Stimulated activated CD8-positive, alpha-beta memory T cell treated with anti-CD3 and anti-CD28 coated beads, Interleukin-7, amount 100 ng/mL, for 24 hours (primary cell): ENCODE data around the gene PRADC1.
"Not testable (repeated sequence)": the region's sequence is repeated elsewhere in the genome, so short reads cannot be mapped to it uniquely, and the experiment has no call there.

Experiments used
- DNase-seq: peaks from one replicate; pipeline ENCODE4 v3.0.0-alpha.2; 2020; ENCODE audit warnings: low read depth

PRADC1 gene

DNA sequence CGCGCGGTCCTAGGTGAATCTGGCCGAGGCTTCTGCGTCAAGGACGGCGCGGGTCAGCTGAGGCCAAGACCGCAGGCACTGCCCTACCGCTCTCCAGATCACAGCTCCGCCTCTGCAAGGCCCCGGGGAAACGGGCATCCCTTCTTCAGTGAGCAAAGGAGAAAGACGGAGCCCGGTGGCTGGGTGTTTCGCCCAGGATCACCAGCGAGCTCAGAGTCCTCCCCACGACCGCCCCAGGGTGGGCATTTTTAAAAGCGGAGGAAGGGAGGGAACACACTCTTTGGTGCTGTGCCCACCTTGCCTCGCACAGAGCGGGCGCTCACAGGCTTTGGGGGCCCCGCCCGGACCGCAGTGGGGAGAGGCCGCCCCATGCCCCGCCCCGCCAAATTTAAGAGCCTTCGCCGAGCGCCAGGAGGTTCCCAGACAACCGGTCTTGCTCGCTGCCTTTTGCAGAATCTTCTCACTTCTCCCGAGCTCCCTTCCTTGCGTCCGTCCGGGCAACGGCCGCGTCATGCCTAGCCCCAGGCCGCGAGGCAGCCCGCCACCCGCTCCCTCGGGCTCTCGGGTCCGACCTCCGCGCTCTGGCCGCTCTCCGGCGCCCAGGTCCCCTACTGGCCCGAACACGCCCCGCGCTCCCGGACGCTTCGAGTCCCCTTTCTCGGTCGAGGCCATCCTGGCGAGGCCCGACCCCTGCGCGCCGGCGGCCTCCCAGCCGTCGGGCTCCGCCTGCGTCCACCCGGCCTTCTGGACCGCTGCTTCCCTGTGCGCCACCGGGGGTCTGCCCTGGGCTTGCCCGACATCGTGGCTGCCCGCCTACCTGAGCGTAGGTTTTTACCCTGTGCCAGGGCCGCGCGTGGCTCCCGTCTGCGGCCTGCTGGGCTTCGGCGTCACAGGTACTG lies 30.6 kb downstream of the PRADC1 start, which contains the start of gene NOTO:
Gene NOTO (plus strand): TSS at position 419 of the 899 bp plus-strand sequence. CDS start 93 bp downstream, at position 512.
- no peak for DNase-seq

DNA sequence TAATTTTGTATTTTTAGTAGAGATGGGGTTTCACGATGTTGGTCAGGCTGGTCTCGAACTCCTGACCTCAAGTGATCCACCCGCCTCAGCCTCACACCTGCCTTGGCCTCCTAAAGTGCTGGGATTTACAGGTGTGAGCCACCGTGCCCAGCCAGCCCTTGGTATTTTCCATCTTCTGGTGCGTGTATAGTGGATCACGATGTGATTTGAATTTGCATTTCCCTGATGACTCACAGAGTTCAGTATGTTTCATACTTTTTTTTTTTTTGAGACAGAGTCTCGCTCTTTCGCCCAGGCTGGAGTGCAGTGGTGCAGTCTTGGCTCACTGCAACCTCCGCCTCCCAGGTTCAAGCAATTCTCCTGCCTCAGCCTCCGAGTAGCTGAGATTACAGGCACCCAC lies 32.8 kb downstream of the PRADC1 start:
- DNase-seq, result not testable (repeated sequence)

GRCh38 chr2:73197579-73197978 lies 35.5 kb downstream of the PRADC1 start:
- DNase-seq, result no peak

GRCh38 chr2:73187549-73187948 lies 45.5 kb downstream of the PRADC1 start:
- no peak for DNase-seq

DNA sequence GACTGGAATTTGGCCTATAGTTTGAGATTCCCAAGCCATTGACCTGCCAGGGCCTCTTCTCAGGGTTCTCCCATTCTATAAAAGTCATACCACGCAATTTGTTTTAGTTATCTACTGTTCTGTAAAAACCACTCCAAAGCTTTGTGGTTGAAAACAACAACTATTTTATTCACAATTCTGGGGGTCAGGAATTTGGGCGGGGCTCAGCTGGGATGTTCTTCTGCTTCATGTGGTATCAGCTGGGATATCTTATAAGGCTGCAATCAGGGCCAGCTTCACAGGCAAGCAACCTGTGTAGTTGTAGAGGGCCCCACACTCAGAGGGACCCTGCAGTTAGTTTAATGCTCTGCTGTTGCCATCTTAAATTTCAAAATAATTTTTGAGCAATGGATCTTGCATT lies 47.1 kb downstream of the PRADC1 start:
- no peak for DNase-seq
